Measurements from ENCODE around the gene NOL11.

NOL11 gene

DNA sequence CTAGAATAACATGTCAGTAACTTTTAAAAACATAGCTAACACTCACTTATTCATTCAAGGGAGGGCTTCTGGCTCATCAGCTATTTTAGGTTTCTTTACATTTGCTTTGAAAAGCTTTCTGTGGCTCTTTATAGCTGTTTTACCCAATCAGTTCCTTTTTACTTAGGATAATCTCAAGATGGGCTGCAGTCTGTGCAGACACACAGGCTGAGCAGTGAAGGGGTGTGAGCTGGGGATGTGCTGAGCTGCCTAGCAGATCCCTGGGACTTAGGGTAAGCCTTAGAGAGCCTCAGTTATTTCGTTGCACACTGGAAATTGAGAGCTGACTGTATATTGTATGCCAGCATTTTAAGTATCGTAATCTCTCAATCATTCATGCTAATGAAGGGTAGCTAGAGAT, 30.2 kb upstream of the NOL11 start:
- no peaks in the 10 kb centered on the region for H3F3A ChIP-seq (ENCODE audit: insufficient read depth)
- no peaks in the 10 kb centered on the region for H3K36me3 ChIP-seq (ENCODE audit: low read length)
- no peaks in the 10 kb centered on the region for H3K9me3 ChIP-seq (ENCODE audit: insufficient read depth, low read length)
- H2AFZ ChIP-seq (ENCODE audit: low read depth, low read length, severe bottlenecking) = no peak overlapping the region
- no peaks in the 10 kb centered on the region for H3K27me3 ChIP-seq (ENCODE audit: low read length)
- H3K79me2 ChIP-seq (ENCODE audit: insufficient read depth, low read length) = no peaks in the 10 kb centered on the region
- no peak overlapping the region for H3K27ac ChIP-seq (ENCODE audit: low read depth, low read length)
- H3K9me2 ChIP-seq (replicated peaks; ENCODE audit: insufficient read depth, low read length) = no peaks in the 10 kb centered on the region
- H3K4me3 ChIP-seq (ENCODE audit: insufficient read depth, low read length, poor library complexity, severe bottlenecking) = no peak overlapping the region
- no peak overlapping the region for H3K9ac ChIP-seq (ENCODE audit: low read length)
- no peak for TF ChIP-seq EZH2phosphoT487 (conservative IDR thresholded peaks at IDR 0.05; ENCODE audit: low read length)
- TF ChIP-seq, protein P1, sequence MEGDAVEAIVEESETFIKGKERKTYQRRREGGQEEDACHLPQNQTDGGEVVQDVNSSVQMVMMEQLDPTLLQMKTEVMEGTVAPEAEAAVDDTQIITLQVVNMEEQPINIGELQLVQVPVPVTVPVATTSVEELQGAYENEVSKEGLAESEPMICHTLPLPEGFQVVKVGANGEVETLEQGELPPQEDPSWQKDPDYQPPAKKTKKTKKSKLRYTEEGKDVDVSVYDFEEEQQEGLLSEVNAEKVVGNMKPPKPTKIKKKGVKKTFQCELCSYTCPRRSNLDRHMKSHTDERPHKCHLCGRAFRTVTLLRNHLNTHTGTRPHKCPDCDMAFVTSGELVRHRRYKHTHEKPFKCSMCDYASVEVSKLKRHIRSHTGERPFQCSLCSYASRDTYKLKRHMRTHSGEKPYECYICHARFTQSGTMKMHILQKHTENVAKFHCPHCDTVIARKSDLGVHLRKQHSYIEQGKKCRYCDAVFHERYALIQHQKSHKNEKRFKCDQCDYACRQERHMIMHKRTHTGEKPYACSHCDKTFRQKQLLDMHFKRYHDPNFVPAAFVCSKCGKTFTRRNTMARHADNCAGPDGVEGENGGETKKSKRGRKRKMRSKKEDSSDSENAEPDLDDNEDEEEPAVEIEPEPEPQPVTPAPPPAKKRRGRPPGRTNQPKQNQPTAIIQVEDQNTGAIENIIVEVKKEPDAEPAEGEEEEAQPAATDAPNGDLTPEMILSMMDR (IDR thresholded peaks at IDR 0.05; ENCODE audit: insufficient read depth, low read length, poor library complexity, severe bottlenecking) = no peak
- H4K20me1 ChIP-seq (ENCODE audit: low read depth, low read length) = no peaks in the 10 kb centered on the region
- H3K4me2 ChIP-seq (ENCODE audit: low read depth, low read length, poor library complexity, severe bottlenecking) = no peak overlapping the region

DNA sequence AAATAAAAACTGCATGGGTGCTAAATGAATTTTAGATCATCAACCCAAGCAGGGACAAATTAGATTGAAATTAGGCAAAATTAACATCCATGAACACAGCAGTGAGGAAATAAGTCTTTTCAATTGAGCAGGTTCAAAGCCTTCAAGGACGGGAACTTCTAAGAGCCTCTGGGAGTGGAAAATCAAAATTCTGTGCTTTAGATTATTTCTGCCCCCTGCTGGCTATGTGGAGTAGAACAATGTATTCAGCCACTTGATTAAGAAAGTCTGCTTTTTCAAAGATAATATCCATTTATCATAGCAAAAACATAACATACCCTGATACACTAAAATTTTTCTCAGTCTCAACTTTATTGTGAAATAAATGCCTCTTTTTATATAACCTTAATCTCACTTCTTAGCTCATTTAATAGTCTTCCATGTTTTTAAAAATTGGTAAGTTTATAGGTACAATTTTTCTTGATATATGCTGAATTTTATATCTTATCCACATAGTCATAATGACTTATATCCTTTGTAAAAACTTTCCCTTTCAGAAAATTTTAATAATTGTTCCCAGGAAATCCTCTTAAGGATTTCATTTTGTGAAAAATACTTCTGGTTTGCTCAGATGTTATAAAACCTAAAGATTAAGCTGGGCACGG, 28.1 kb upstream of the NOL11 start:
- H4K20me1 ChIP-seq (ENCODE audit: low read depth, low read length) = no peaks in the 10 kb centered on the region
- no peaks in the 10 kb centered on the region for H3F3A ChIP-seq (ENCODE audit: insufficient read depth)
- no peaks in the 10 kb centered on the region for H3K36me3 ChIP-seq (ENCODE audit: low read length)
- H3K4me2 ChIP-seq (ENCODE audit: low read depth, low read length, poor library complexity, severe bottlenecking) = no peak overlapping the region
- H2AFZ ChIP-seq (ENCODE audit: low read depth, low read length, severe bottlenecking) = no peak overlapping the region
- no peak overlapping the region for H3K4me3 ChIP-seq (ENCODE audit: insufficient read depth, low read length, poor library complexity, severe bottlenecking)
- H3K27ac ChIP-seq (ENCODE audit: low read depth, low read length) = no peak overlapping the region
- no peaks in the 10 kb centered on the region for H3K27me3 ChIP-seq (ENCODE audit: low read length)
- H3K9me2 ChIP-seq (replicated peaks; ENCODE audit: insufficient read depth, low read length) = no peaks in the 10 kb centered on the region
- TF ChIP-seq, protein P1 (IDR thresholded peaks at IDR 0.05; ENCODE audit: insufficient read depth, low read length, poor library complexity, severe bottlenecking) = peak; percentile 65
- TF ChIP-seq EZH2phosphoT487 (conservative IDR thresholded peaks at IDR 0.05; ENCODE audit: low read length) = no peak
- H3K79me2 ChIP-seq (ENCODE audit: insufficient read depth, low read length) = no peaks in the 10 kb centered on the region
- no peak overlapping the region for H3K9ac ChIP-seq (ENCODE audit: low read length)
- H3K9me3 ChIP-seq (ENCODE audit: insufficient read depth, low read length) = no peaks in the 10 kb centered on the region

DNA sequence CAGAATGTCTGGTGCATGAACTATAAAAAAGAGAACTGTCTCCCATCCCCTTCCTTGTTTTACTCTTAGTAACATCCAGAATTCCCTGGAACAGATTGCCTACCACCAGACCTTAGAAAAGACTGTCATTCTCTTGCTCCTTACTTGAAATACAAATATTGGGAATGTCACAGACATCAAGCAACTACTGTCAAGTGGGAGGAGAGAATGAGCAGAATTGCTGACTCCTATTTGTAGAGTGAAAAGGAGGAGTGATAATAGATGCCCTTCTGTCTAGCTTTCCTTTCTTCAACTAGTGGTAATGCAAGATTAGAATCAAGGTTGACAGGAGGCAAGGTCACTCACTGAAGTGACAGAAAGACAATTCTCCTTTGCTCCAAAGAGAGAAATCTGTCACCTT, 23.9 kb upstream of the NOL11 start:
- no peak overlapping the region for H3K9ac ChIP-seq (ENCODE audit: low read length)
- no peak overlapping the region for H2AFZ ChIP-seq (ENCODE audit: low read depth, low read length, severe bottlenecking)
- no peaks in the 10 kb centered on the region for H3K27me3 ChIP-seq (ENCODE audit: low read length)
- H3K79me2 ChIP-seq (ENCODE audit: insufficient read depth, low read length) = no peaks in the 10 kb centered on the region
- H3K9me3 ChIP-seq (ENCODE audit: insufficient read depth, low read length) = no peaks in the 10 kb centered on the region
- TF ChIP-seq, protein P1 (IDR thresholded peaks at IDR 0.05; ENCODE audit: insufficient read depth, low read length, poor library complexity, severe bottlenecking) = no peak
- TF ChIP-seq EZH2phosphoT487 (conservative IDR thresholded peaks at IDR 0.05; ENCODE audit: low read length) = no peak
- H3F3A ChIP-seq (ENCODE audit: insufficient read depth) = no peaks in the 10 kb centered on the region
- no peak overlapping the region for H3K27ac ChIP-seq (ENCODE audit: low read depth, low read length)
- H3K36me3 ChIP-seq (ENCODE audit: low read length) = no peaks in the 10 kb centered on the region
- no peaks in the 10 kb centered on the region for H4K20me1 ChIP-seq (ENCODE audit: low read depth, low read length)
- H3K4me2 ChIP-seq (ENCODE audit: low read depth, low read length, poor library complexity, severe bottlenecking) = no peak overlapping the region
- no peaks in the 10 kb centered on the region for H3K9me2 ChIP-seq (replicated peaks; ENCODE audit: insufficient read depth, low read length)
- no peak overlapping the region for H3K4me3 ChIP-seq (ENCODE audit: insufficient read depth, low read length, poor library complexity, severe bottlenecking)

Data from SU-DHL-6 (cell line).